D721Med (cell line): ENCODE data around the gene NUP62.

Experiments
- DNase-seq: peaks from one replicate; pipeline ENCODE4 v3.0.0; 2011; ENCODE audit warnings: low spot score; ENCODE audit not compliant: insufficient read length
- FAIRE-seq: peaks from 2 replicates; lab custom pipeline; 2011; peaks lifted over from hg19 to GRCh38; lab: Jason Lieb, UNC
- CTCF ChIP-seq: IDR thresholded peaks from 2 replicates; pipeline ENCODE4 v1.5.1; 2012; ENCODE audit warnings: mild to moderate bottlenecking, control low read depth; ENCODE audit not compliant: insufficient read depth; ENCODE audit errors: missing control alignments

NUP62 gene

GRCh38 chr19:49861107-49861506 is 68.2 kb downstream of the NUP62 start:
- FAIRE-seq (no peak), DNase-seq (no peak)
- TF ChIP-seq CTCF, result no peak

- DNase-seq, result no peak
- TF ChIP-seq CTCF, result no peak
- no peak for FAIRE-seq
These were observed 68.8 kb downstream of the NUP62 start for GRCh38 chr19:49860336-49861102.

GRCh38 chr19:49859682-49860335 is 69.5 kb downstream of the NUP62 start:
- DNase-seq, result no peak
- no peak for FAIRE-seq

GRCh38 chr19:49858088-49858985 is 71.0 kb downstream of the NUP62 start:
- DNase-seq (peak; percentile 27), FAIRE-seq (no peak)
- TF ChIP-seq CTCF, result no peak

More at GRCh38 chr19:49859682-49860335, 69.5 kb downstream of the NUP62 start:
- no peak for TF ChIP-seq CTCF

- DNase-seq (peak; percentile 11), FAIRE-seq (no peak)
- no peak for TF ChIP-seq CTCF
These were observed 71.5 kb downstream of the NUP62 start for GRCh38 chr19:49857838-49858087.

- no peak for TF ChIP-seq CTCF
- FAIRE-seq, result no peak
- DNase-seq, result peak; percentile 13
These were observed 72.1 kb downstream of the NUP62 start for GRCh38 chr19:49857061-49857837.
